Measurements from ENCODE around the gene ARFRP1. TPM values are rescaled to one million over a fixed set of nuclear protein-coding genes. Genes with fewer than 3 reads are reported as not detected.
A peak's percentile ranks its signal among the peaks of the same experiment; 100 is the strongest.

Gene ARFRP1
- total RNA-seq, 1 donor from 2014 or later: 39.8 TPM

- Mint-ChIP-seq H3K36me3 (ENCODE audit: low read depth) (peaks cover 3% of the 10 kb centered on the region), H3K27ac (ENCODE audit: unreplicated experiment) (peak within 1 kb of the TSS; percentile 8), H3K4me1 (ENCODE audit: low read depth) (peaks cover 3% of the 10 kb centered on the region), H3K9me3 (ENCODE audit: low read depth) (no peaks in the 10 kb centered on the region), H3K27me3 (ENCODE audit: low read depth) (no peaks in the 10 kb centered on the region), H3K4me3 (ENCODE audit: unreplicated experiment) (peak within 1 kb of the TSS; percentile 69)
- no peak for TF ChIP-seq CTCF (IDR thresholded peaks at IDR 0.05)
- no peak for DNase-seq (ENCODE audit: low spot score)
Observed at GRCh38 chr20:63739130-63740069, 31.6 kb upstream of the ARFRP1 start, which contains the start of gene SLC2A4RG. Gene SLC2A4RG, plus strand, starts transcription at chr20:63739776. Its CDS starts 137 bp downstream, at chr20:63739913.

GRCh38 chr20:63738687-63739129, 30.9 kb upstream of the ARFRP1 start:
- no peak for DNase-seq (ENCODE audit: low spot score)
- no peak overlapping the region for H3K4me3 Mint-ChIP-seq (ENCODE audit: unreplicated experiment)
- H3K27me3 Mint-ChIP-seq (ENCODE audit: low read depth): no peaks in the 10 kb centered on the region
- peaks cover 6% of the 10 kb centered on the region for H3K36me3 Mint-ChIP-seq (ENCODE audit: low read depth)
- H3K27ac Mint-ChIP-seq (ENCODE audit: unreplicated experiment): no peak overlapping the region
- peaks cover 3% of the 10 kb centered on the region for H3K4me1 Mint-ChIP-seq (ENCODE audit: low read depth)
- H3K9me3 Mint-ChIP-seq (ENCODE audit: low read depth): no peaks in the 10 kb centered on the region
- TF ChIP-seq CTCF (IDR thresholded peaks at IDR 0.05): no peak

GRCh38 chr20:63737945-63738686, 30.3 kb upstream of the ARFRP1 start:
- Mint-ChIP-seq H3K36me3 (ENCODE audit: low read depth) (peaks cover 4% of the 10 kb centered on the region), H3K27ac (ENCODE audit: unreplicated experiment) (no peak overlapping the region), H3K27me3 (ENCODE audit: low read depth) (no peaks in the 10 kb centered on the region), H3K4me1 (ENCODE audit: low read depth) (peaks cover 3% of the 10 kb centered on the region), H3K4me3 (ENCODE audit: unreplicated experiment) (no peak overlapping the region), H3K9me3 (ENCODE audit: low read depth) (no peaks in the 10 kb centered on the region)
- TF ChIP-seq CTCF (IDR thresholded peaks at IDR 0.05): no peak
- DNase-seq (ENCODE audit: low spot score): peak; percentile 90

- Mint-ChIP-seq H3K4me3 (ENCODE audit: unreplicated experiment) (no peak overlapping the region), H3K9me3 (ENCODE audit: low read depth) (no peaks in the 10 kb centered on the region), H3K27ac (ENCODE audit: unreplicated experiment) (no peak overlapping the region), H3K36me3 (ENCODE audit: low read depth) (peaks cover 4% of the 10 kb centered on the region), H3K4me1 (ENCODE audit: low read depth) (peaks cover 3% of the 10 kb centered on the region), H3K27me3 (ENCODE audit: low read depth) (no peaks in the 10 kb centered on the region)
- TF ChIP-seq CTCF (IDR thresholded peaks at IDR 0.05): no peak
- DNase-seq (ENCODE audit: low spot score): no peak
Observed at GRCh38 chr20:63737695-63737944, 29.8 kb upstream of the ARFRP1 start.

- Mint-ChIP-seq H3K9me3 (ENCODE audit: low read depth) (no peaks in the 10 kb centered on the region), H3K4me1 (ENCODE audit: low read depth) (peaks cover 3% of the 10 kb centered on the region), H3K27me3 (ENCODE audit: low read depth) (no peaks in the 10 kb centered on the region), H3K4me3 (ENCODE audit: unreplicated experiment) (no peak overlapping the region), H3K27ac (ENCODE audit: unreplicated experiment) (no peak overlapping the region), H3K36me3 (ENCODE audit: low read depth) (peaks cover 4% of the 10 kb centered on the region)
- peak; percentile 83 for DNase-seq (ENCODE audit: low spot score)
- no peak for TF ChIP-seq CTCF (IDR thresholded peaks at IDR 0.05)
Observed at GRCh38 chr20:63736893-63737694, 29.3 kb upstream of the ARFRP1 start.

All from chondrocyte (in vitro differentiated cells).